ENCODE results near the gene FREM3.
"Not testable (repeated sequence)": the region's sequence is repeated elsewhere in the genome, so short reads cannot be mapped to it uniquely, and the experiment has no call there.

Gene FREM3

GRCh38 chr4:143700416-143701352 lies at the start of gene FREM3:
FREM3 (minus strand) TSS chr4:143700675; CDS start chr4:143700675, 0 bp downstream.
- DNase-seq (ENCODE audit: low read depth in 3 of 3) = no peak

- no peak for DNase-seq (ENCODE audit: low read depth in 3 of 3)
Measured at GRCh38 chr4:143745874-143746273, 45.4 kb upstream of the FREM3 start.

- no peak for DNase-seq (ENCODE audit: low read depth in 3 of 3)
Measured at GRCh38 chr4:143743591-143743990, 43.1 kb upstream of the FREM3 start.

GRCh38 chr4:143742834-143743233 lies 42.4 kb upstream of the FREM3 start:
- DNase-seq (ENCODE audit: low read depth in 3 of 3) = no peak

GRCh38 chr4:143736861-143737260 lies 36.4 kb upstream of the FREM3 start:
- DNase-seq (ENCODE audit: low read depth in 3 of 3) = no peak

GRCh38 chr4:143736061-143736460 lies 35.6 kb upstream of the FREM3 start:
- not testable (repeated sequence) for DNase-seq (ENCODE audit: low read depth in 3 of 3)

GRCh38 chr4:143728166-143728565 lies 27.7 kb upstream of the FREM3 start:
- no peak for DNase-seq (ENCODE audit: low read depth in 3 of 3)

- no peak for DNase-seq (ENCODE audit: low read depth in 3 of 3)
Measured at GRCh38 chr4:143726714-143727113, 26.2 kb upstream of the FREM3 start.

GRCh38 chr4:143721317-143721716 lies 20.8 kb upstream of the FREM3 start:
- no peak for DNase-seq (ENCODE audit: low read depth in 3 of 3)

- DNase-seq (ENCODE audit: low read depth in 3 of 3) = not testable (repeated sequence)
Measured at GRCh38 chr4:143718748-143719147, 18.3 kb upstream of the FREM3 start.

- DNase-seq (ENCODE audit: low read depth in 3 of 3) = no peak
Measured at GRCh38 chr4:143713955-143714625, 13.6 kb upstream of the FREM3 start.

- no peak for DNase-seq (ENCODE audit: low read depth in 3 of 3)
Measured at GRCh38 chr4:143713553-143713952, 13.1 kb upstream of the FREM3 start.

GRCh38 chr4:143712155-143712550 lies 11.7 kb upstream of the FREM3 start:
- no peak for DNase-seq (ENCODE audit: low read depth in 3 of 3)

GRCh38 chr4:143711543-143712154 lies 11.2 kb upstream of the FREM3 start:
- DNase-seq (ENCODE audit: low read depth in 3 of 3) = no peak

- no peak for DNase-seq (ENCODE audit: low read depth in 3 of 3)
Measured at GRCh38 chr4:143701365-143701764, 890 bp upstream of the FREM3 start.

GRCh38 chr4:143700046-143700415 lies 444 bp downstream of the FREM3 start:
- no peak for DNase-seq (ENCODE audit: low read depth in 3 of 3)

- no peak for DNase-seq (ENCODE audit: low read depth in 3 of 3)
Measured at GRCh38 chr4:143699331-143700045, 987 bp downstream of the FREM3 start.

- DNase-seq (ENCODE audit: low read depth in 3 of 3) = no peak
Measured at GRCh38 chr4:143693856-143694255, 6.6 kb downstream of the FREM3 start.

GRCh38 chr4:143692241-143692640 lies 8.2 kb downstream of the FREM3 start:
- DNase-seq (ENCODE audit: low read depth in 3 of 3) = no peak

- DNase-seq (ENCODE audit: low read depth in 3 of 3) = no peak
Measured at GRCh38 chr4:143679434-143679833, 21.0 kb downstream of the FREM3 start.

GRCh38 chr4:143673629-143674028 lies 26.8 kb downstream of the FREM3 start:
- DNase-seq (ENCODE audit: low read depth in 3 of 3) = not testable (repeated sequence)

Measured in stimulated activated CD4-positive, alpha-beta T cell treated with anti-CD3 and anti-CD28 coated beads, TNF-alpha, amount 100 ng/mL, for 48 hours (primary cell).